HL-60 (cell line): ENCODE data around the gene OR10A4.

Experiments
- POLR2AphosphoS5 ChIP-seq: IDR thresholded peaks from 2 replicates; pipeline ENCODE4 v1.6.1; 2012; ENCODE audit warnings: low read depth
- TF ChIP-seq, protein P1 (sequence below): IDR thresholded peaks from one replicate; pipeline ENCODE4 v1.5.1; 2011; ENCODE audit warnings: low read length, control low read depth, inconsistent platforms; ENCODE audit not compliant: insufficient read depth

DNA sequence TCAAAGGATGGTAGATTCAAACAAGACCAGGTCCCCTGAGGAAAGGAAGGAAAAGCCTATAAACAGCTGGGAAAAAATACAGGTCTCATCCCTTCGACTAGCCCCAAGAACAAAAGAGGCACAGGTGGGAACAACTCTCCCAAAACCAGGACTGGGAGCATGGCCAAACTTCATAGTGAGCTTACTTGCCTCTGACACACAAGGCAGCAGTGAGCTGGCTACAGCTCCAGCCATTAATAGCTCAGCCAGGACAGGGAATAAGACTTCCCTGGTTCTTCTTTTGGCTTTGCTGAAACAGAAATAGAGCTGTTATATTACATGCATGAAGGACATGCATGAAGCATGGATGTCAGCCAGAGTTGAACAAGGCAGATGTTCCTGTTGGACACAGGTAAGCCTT, 13.5 kb upstream of the OR10A4 start, which contains the start of gene OR10A2:
- TF ChIP-seq POLR2AphosphoS5, result no peak
- TF ChIP-seq, protein P1, sequence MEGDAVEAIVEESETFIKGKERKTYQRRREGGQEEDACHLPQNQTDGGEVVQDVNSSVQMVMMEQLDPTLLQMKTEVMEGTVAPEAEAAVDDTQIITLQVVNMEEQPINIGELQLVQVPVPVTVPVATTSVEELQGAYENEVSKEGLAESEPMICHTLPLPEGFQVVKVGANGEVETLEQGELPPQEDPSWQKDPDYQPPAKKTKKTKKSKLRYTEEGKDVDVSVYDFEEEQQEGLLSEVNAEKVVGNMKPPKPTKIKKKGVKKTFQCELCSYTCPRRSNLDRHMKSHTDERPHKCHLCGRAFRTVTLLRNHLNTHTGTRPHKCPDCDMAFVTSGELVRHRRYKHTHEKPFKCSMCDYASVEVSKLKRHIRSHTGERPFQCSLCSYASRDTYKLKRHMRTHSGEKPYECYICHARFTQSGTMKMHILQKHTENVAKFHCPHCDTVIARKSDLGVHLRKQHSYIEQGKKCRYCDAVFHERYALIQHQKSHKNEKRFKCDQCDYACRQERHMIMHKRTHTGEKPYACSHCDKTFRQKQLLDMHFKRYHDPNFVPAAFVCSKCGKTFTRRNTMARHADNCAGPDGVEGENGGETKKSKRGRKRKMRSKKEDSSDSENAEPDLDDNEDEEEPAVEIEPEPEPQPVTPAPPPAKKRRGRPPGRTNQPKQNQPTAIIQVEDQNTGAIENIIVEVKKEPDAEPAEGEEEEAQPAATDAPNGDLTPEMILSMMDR, result no peak
